ENCODE measurements around the gene PLOD1. TPM values are rescaled to one million over a fixed set of nuclear protein-coding genes. Genes with fewer than 3 reads are reported as not detected.
A peak's percentile ranks its signal among the peaks of the same experiment; 100 is the strongest.

Gene PLOD1
- total RNA-seq, 1 donor from 2014 or later, result 54.5 TPM

- no peak for DNase-seq (ENCODE audit: low spot score)
Observed at GRCh38 chr1:11978301-11978700, 43.8 kb downstream of the PLOD1 start.

GRCh38 chr1:11979028-11979850, 44.7 kb downstream of the PLOD1 start:
- no peak for DNase-seq (ENCODE audit: low spot score)

- peak; percentile 95 for DNase-seq (ENCODE audit: low spot score)
Observed at GRCh38 chr1:11979851-11980675, 45.5 kb downstream of the PLOD1 start, which contains the start of gene MFN2. Gene MFN2, plus strand, starts transcription at chr1:11980444. Its CDS starts 8,725 bp downstream, at chr1:11989169.

GRCh38 chr1:11980676-11980972, 46.1 kb downstream of the PLOD1 start:
- DNase-seq (ENCODE audit: low spot score), result no peak

- DNase-seq (ENCODE audit: low spot score), result no peak
Observed at GRCh38 chr1:11981378-11982009, 47.0 kb downstream of the PLOD1 start.

- DNase-seq (ENCODE audit: low spot score), result no peak
Observed at GRCh38 chr1:11982010-11982392, 47.5 kb downstream of the PLOD1 start.

GRCh38 chr1:11984121-11984520, 49.6 kb downstream of the PLOD1 start:
- DNase-seq (ENCODE audit: low spot score), result no peak

GRCh38 chr1:11984576-11984975, 50.1 kb downstream of the PLOD1 start:
- DNase-seq (ENCODE audit: low spot score), result no peak

GRCh38 chr1:11985171-11985570, 50.7 kb downstream of the PLOD1 start:
- no peak for DNase-seq (ENCODE audit: low spot score)

GRCh38 chr1:11985851-11986250, 51.3 kb downstream of the PLOD1 start:
- no peak for DNase-seq (ENCODE audit: low spot score)

GRCh38 chr1:11989669-11990068, 55.2 kb downstream of the PLOD1 start:
- DNase-seq (ENCODE audit: low spot score), result no peak

- no peak for DNase-seq (ENCODE audit: low spot score)
Observed at GRCh38 chr1:11990303-11991032, 56.0 kb downstream of the PLOD1 start.

GRCh38 chr1:11991969-11992676, 57.6 kb downstream of the PLOD1 start:
- DNase-seq (ENCODE audit: low spot score), result no peak

GRCh38 chr1:11997081-11997850, 62.7 kb downstream of the PLOD1 start:
- no peak for DNase-seq (ENCODE audit: low spot score)

- no peak for DNase-seq (ENCODE audit: low spot score)
Observed at GRCh38 chr1:11998636-11999035, 64.1 kb downstream of the PLOD1 start.

- no peak for DNase-seq (ENCODE audit: low spot score)
Observed at GRCh38 chr1:11999236-11999635, 64.7 kb downstream of the PLOD1 start.

- DNase-seq (ENCODE audit: low spot score), result no peak
Observed at GRCh38 chr1:12001249-12001917, 66.9 kb downstream of the PLOD1 start.

GRCh38 chr1:12001996-12002493, 67.5 kb downstream of the PLOD1 start:
- DNase-seq (ENCODE audit: low spot score), result no peak

GRCh38 chr1:12003762-12004161, 69.2 kb downstream of the PLOD1 start:
- no peak for DNase-seq (ENCODE audit: low spot score)
